Neural progenitor cell (in vitro differentiated cells): Measurements from ENCODE around the gene RAPGEF2.

ENCODE experiments used
- EZH2 ChIP-seq: fragments of 200-600 bp; sonication (generic); IDR thresholded peaks from 2 replicates; pipeline ENCODE4 v1.6.1; 2017; ENCODE audit warnings: antibody characterized with exemption, mild to moderate bottlenecking, moderate library complexity
- EZH2phosphoT487 ChIP-seq: fragments of 200-600 bp; sonication (generic); IDR thresholded peaks from 2 replicates; pipeline ENCODE4 v1.6.1; 2017; ENCODE audit warnings: antibody characterized with exemption
- TF ChIP-seq, protein P1 (sequence below): fragments of 200-600 bp; sonication (generic); IDR thresholded peaks from 2 replicates; pipeline ENCODE4 v1.5.1; 2017; ENCODE audit warnings: antibody characterized with exemption, mild to moderate bottlenecking

- TF ChIP-seq, protein P1, sequence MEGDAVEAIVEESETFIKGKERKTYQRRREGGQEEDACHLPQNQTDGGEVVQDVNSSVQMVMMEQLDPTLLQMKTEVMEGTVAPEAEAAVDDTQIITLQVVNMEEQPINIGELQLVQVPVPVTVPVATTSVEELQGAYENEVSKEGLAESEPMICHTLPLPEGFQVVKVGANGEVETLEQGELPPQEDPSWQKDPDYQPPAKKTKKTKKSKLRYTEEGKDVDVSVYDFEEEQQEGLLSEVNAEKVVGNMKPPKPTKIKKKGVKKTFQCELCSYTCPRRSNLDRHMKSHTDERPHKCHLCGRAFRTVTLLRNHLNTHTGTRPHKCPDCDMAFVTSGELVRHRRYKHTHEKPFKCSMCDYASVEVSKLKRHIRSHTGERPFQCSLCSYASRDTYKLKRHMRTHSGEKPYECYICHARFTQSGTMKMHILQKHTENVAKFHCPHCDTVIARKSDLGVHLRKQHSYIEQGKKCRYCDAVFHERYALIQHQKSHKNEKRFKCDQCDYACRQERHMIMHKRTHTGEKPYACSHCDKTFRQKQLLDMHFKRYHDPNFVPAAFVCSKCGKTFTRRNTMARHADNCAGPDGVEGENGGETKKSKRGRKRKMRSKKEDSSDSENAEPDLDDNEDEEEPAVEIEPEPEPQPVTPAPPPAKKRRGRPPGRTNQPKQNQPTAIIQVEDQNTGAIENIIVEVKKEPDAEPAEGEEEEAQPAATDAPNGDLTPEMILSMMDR = no peak
- no peak for TF ChIP-seq EZH2
- TF ChIP-seq EZH2phosphoT487 = no peak
Measured at GRCh38 chr4:159346681-159347080, 243.8 kb downstream of the RAPGEF2 start.
